GM12891 (cell line): ENCODE measurements around the gene SLC8A2.

Source experiments
- POLR2A ChIP-seq: IDR thresholded peaks from 2 replicates; pipeline ENCODE4 v1.6.1; 2011; ENCODE audit warnings: low read depth, low read length, control low read depth
- POLR2AphosphoS5 ChIP-seq: IDR thresholded peaks from 2 replicates; pipeline ENCODE4 v1.6.1; 2011; ENCODE audit warnings: low read depth, low read length, control low read depth

DNA sequence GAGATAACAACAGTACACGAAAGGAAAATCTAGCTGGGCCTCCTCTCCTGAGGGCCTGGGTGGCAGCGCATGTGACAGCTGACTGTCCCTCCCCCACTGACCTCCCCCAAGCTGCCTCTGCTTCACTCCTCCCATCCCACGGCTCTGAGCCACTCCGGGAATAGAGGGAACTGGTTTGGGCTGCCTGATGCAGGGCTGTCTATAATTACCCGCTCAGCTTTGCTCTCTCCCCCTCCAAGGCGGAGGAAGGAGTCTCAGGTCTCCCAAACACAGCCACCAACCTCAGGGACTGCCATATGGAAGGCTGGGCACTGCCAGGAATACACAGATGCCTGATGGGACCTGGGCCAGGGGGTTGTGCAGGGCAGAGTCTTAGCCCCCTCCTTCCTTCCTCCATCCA lies 35.3 kb upstream of the SLC8A2 start:
- TF ChIP-seq POLR2A (no peak), POLR2AphosphoS5 (no peak)
